Measurements from ENCODE around the gene STARD4.

The STARD4 gene

DNA sequence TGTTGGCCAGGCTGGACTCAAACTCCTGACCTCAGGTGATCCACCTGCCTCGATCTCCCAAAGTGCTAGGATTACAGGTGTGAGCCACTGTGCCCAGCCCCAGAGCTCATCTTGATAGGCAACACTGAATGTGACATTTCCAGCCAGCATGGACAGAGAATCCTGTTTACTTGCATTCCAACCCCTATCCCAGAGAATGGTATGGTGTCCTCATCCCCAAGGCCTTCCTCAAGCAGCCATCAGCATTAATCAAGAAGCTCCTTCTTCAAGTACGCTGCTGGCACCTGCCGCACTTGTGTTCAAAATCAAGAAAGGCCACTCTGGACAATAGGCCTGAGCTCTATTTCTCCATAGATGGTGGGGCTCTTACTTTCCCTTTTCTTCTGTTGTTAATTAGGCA, 40.2 kb downstream of the STARD4 start:
- DNase-seq (ENCODE audit: low read depth in 2 of 2) = no peak

- no peak for DNase-seq (ENCODE audit: low read depth in 2 of 2)
These were observed 42.4 kb downstream of the STARD4 start for GRCh38 chr5:111469903-111470302.

GRCh38 chr5:111469293-111469896, 42.9 kb downstream of the STARD4 start:
- no peak for DNase-seq (ENCODE audit: low read depth in 2 of 2)

DNA sequence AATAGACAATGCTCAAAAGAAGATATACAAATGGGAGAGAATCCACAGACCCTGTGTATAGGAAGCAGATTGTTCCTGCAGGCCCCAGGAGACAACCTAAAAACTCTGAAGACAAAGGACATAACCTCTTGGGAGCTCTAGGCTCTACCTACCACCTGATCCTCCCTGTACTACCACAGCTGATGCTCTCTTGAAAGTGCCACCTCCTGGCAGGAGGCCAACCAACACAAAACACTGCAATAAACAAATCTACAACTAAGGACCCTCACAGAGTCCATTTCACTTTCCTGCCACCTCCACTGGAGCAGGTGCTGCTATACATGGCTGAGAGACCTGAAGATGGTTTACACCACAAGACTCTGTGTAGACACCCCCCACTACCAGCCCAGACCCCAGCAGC, 49.0 kb downstream of the STARD4 start:
- DNase-seq (ENCODE audit: low read depth in 2 of 2) = no peak

- DNase-seq (ENCODE audit: low read depth in 2 of 2) = no peak
These were observed 50.4 kb downstream of the STARD4 start for GRCh38 chr5:111461934-111462333.

- DNase-seq (ENCODE audit: low read depth in 2 of 2) = no peak
These were observed 51.1 kb downstream of the STARD4 start for GRCh38 chr5:111461255-111461671.

DNA sequence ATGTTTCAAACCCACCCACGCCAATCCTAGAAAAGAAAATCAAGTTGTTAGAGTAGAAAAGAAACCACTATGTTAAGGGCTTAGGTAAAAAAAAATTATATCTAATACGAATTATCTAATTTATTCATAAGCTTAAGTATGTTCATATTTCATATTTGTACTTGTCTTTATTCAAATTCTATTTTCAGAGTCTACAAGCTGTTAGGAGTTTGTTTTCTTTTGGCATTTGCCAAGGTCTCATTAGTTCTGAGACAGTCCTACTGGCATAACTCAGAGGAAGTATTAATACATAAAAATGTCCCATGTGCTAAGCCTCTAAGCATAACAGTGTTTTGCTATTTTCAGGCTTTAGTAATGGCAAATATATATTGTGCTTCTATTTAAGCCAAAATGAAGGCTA, 57.6 kb downstream of the STARD4 start:
- DNase-seq (ENCODE audit: low read depth in 2 of 2) = no peak

- DNase-seq (ENCODE audit: low read depth in 2 of 2) = no peak
These were observed 58.1 kb downstream of the STARD4 start for GRCh38 chr5:111454198-111454622.

GRCh38 chr5:111453747-111454146, 58.6 kb downstream of the STARD4 start:
- DNase-seq (ENCODE audit: low read depth in 2 of 2) = no peak

DNA sequence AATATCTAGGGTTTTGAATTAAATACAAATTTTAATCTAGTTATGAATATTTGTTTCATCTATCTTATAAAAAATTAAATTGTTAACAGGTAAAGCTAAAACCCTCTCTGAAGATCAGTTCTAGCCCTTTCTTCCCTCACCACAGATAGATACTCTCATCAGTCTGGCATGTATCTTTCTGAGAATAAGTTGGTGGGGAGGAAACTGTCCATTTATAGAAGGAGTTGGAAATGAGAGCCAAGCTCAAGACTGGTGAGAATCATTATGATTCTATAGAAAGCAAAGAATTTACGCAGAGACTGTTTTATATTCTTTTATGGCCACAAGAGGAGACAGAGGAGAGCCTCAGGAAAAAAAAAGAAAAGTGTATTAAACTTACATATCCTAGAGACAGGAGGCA, 59.0 kb downstream of the STARD4 start:
- no peak for DNase-seq (ENCODE audit: low read depth in 2 of 2)

- DNase-seq (ENCODE audit: low read depth in 2 of 2) = no peak
These were observed 64.5 kb downstream of the STARD4 start for GRCh38 chr5:111447822-111448221.

GRCh38 chr5:111447099-111447498, 65.2 kb downstream of the STARD4 start:
- no peak for DNase-seq (ENCODE audit: low read depth in 2 of 2)
